ENCODE results near the gene DBN1. TPM values are rescaled to one million over a fixed set of nuclear protein-coding genes. Genes with fewer than 3 reads are reported as not detected.
A peak's percentile ranks its signal among the peaks of the same experiment; 100 is the strongest.

Gene DBN1
- total RNA-seq, 1 donor from 2014 or later: 269 TPM

- TF ChIP-seq CTCF (conservative IDR thresholded peaks at IDR 0.05): no peak
- DNase-seq (ENCODE audit: extremely low spot score, unreplicated experiment): no peak
- H3K4me3 Mint-ChIP-seq: no peak overlapping the region
- no peaks in the 10 kb centered on the region for H3K36me3 Mint-ChIP-seq
- H3K4me1 Mint-ChIP-seq (ENCODE audit: unreplicated experiment): peaks cover 13% of the 10 kb centered on the region
- H3K27ac Mint-ChIP-seq: no peak overlapping the region
- H3K27me3 Mint-ChIP-seq: no peaks in the 10 kb centered on the region
- no peaks in the 10 kb centered on the region for H3K9me3 Mint-ChIP-seq
These were observed 41.1 kb downstream of the DBN1 start for GRCh38 chr5:177432143-177432838.

GRCh38 chr5:177431317-177432142 lies 41.9 kb downstream of the DBN1 start:
- no peaks in the 10 kb centered on the region for H3K27me3 Mint-ChIP-seq
- H3K9me3 Mint-ChIP-seq: no peaks in the 10 kb centered on the region
- peaks cover 14% of the 10 kb centered on the region for H3K4me1 Mint-ChIP-seq (ENCODE audit: unreplicated experiment)
- no peak overlapping the region for H3K27ac Mint-ChIP-seq
- H3K4me3 Mint-ChIP-seq: no peak overlapping the region
- no peak for TF ChIP-seq CTCF (conservative IDR thresholded peaks at IDR 0.05)
- DNase-seq (ENCODE audit: extremely low spot score, unreplicated experiment): no peak
- H3K36me3 Mint-ChIP-seq: no peaks in the 10 kb centered on the region

GRCh38 chr5:177430972-177431316 lies 42.5 kb downstream of the DBN1 start:
- no peak for TF ChIP-seq CTCF (conservative IDR thresholded peaks at IDR 0.05)
- Mint-ChIP-seq H3K36me3 (no peaks in the 10 kb centered on the region), H3K4me3 (no peak overlapping the region), H3K27me3 (no peaks in the 10 kb centered on the region), H3K9me3 (no peaks in the 10 kb centered on the region), H3K4me1 (ENCODE audit: unreplicated experiment) (peaks cover 14% of the 10 kb centered on the region), H3K27ac (peak overlapping the region; percentile 19)
- no peak for DNase-seq (ENCODE audit: extremely low spot score, unreplicated experiment)

GRCh38 chr5:177430140-177430951 lies 43.1 kb downstream of the DBN1 start:
- Mint-ChIP-seq H3K4me1 (ENCODE audit: unreplicated experiment) (peaks cover 18% of the 10 kb centered on the region), H3K27me3 (no peaks in the 10 kb centered on the region), H3K4me3 (peak overlapping the region; percentile 39), H3K27ac (peak overlapping the region; percentile 19), H3K36me3 (no peaks in the 10 kb centered on the region), H3K9me3 (no peaks in the 10 kb centered on the region)
- TF ChIP-seq CTCF (conservative IDR thresholded peaks at IDR 0.05): no peak
- no peak for DNase-seq (ENCODE audit: extremely low spot score, unreplicated experiment)

GRCh38 chr5:177429248-177430040 lies 44.0 kb downstream of the DBN1 start:
- Mint-ChIP-seq H3K36me3 (no peaks in the 10 kb centered on the region), H3K4me3 (peak overlapping the region; percentile 52), H3K27me3 (no peaks in the 10 kb centered on the region), H3K4me1 (ENCODE audit: unreplicated experiment) (peaks cover 21% of the 10 kb centered on the region), H3K27ac (peak overlapping the region; percentile 34), H3K9me3 (no peaks in the 10 kb centered on the region)
- no peak for DNase-seq (ENCODE audit: extremely low spot score, unreplicated experiment)
- no peak for TF ChIP-seq CTCF (conservative IDR thresholded peaks at IDR 0.05)
